T1000 (cell line): Measurements from ENCODE around the gene PLXNB1.
"Not testable (repeated sequence)": the region's sequence is repeated elsewhere in the genome, so short reads cannot be mapped to it uniquely, and the experiment has no call there.

Source experiments
- DNase-seq: peaks from one replicate; lab custom pipeline; 2025; ENCODE audit warnings: mixed read lengths; lab: John Stamatoyannopoulos, UW

PLXNB1 gene

DNA sequence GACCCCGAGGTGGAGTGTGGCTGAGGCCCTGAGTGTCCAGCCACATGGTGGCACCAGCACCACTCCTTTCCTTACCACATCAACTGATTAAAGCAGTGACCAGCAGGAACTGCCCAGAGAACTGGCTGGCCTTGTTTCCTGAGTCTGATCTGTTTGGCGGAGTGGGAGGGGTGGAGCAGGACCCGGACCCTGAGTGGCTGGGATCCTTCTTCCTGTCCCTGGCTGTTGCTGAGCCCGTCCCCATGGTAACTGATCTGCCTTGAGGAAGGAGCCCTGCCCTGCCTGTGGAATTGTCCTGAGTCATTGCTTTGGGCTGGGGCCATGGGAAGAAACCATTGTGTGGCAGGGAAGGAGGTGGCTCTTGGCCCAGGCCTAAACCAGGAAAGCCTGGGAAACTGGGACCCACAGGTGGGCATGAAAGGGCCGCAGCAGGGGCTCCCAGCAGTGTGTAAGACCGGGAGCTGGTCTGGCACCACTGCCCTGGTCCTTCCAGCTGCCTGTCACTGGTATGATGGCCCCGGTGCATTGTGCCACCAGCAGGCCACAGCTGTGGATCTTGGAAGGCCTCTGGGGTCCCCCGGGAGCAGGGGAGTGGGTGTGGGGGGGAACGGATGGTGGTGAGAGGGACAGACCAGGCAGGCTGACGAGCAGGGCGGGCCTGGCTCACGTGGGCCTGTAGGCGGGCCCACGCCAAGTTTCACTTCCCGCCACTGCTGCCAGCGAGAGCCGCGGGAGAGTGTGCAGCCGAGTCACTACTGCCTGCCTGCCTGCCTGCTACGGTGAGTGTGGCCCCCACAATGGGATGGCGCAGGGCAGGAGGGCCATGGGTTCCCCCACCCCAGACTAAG is 35.9 kb upstream of the PLXNB1 start:
- DNase-seq, result peak; percentile 96

DNA sequence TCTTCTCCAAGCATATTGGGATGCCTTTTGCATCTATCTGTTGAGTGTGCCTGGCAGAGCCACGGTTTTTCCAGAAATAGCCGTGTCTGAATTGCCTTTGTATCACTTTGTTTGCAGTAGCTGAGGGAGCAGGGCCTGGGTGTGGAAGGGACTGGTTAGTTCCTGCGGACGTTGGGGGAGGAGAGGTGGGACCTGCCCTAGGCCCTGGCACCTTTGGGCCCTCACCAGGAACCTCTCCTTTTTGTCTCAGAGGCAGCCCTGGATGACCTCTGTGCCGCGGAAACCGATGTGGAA is 35.3 kb upstream of the PLXNB1 start:
- DNase-seq, result no peak

DNA sequence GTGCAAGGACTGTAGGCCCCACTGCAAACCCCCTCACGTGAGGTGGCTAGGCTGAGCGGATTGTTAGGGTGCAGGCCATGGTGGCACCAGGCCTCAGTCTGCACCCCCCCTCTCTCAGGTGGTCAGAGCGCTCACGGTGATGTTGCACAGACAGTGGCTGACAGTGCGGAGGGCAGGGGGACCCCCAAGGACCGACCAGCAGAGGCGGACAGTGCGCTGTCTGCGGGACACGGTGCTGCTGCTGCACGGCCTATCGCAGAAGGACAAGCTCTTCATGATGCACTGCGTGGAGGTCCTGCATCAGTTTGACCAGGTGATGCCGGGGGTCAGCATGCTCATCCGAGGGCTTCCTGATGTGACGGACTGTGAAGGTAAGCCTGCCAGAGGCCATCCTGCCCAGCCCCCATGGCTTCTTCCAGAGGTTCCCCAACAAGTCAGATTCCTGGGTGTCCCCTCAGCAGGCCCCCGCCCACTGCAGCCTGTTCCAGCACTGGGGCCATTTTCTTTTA is 34.9 kb upstream of the PLXNB1 start:
- no peak for DNase-seq

- no peak for DNase-seq
Measured at GRCh38 chr3:48463703-48464102, 33.8 kb upstream of the PLXNB1 start.

GRCh38 chr3:48461767-48462166 is 31.9 kb upstream of the PLXNB1 start:
- DNase-seq, result not testable (repeated sequence)

- DNase-seq, result no peak
Measured at GRCh38 chr3:48460517-48460902, 30.6 kb upstream of the PLXNB1 start.

DNA sequence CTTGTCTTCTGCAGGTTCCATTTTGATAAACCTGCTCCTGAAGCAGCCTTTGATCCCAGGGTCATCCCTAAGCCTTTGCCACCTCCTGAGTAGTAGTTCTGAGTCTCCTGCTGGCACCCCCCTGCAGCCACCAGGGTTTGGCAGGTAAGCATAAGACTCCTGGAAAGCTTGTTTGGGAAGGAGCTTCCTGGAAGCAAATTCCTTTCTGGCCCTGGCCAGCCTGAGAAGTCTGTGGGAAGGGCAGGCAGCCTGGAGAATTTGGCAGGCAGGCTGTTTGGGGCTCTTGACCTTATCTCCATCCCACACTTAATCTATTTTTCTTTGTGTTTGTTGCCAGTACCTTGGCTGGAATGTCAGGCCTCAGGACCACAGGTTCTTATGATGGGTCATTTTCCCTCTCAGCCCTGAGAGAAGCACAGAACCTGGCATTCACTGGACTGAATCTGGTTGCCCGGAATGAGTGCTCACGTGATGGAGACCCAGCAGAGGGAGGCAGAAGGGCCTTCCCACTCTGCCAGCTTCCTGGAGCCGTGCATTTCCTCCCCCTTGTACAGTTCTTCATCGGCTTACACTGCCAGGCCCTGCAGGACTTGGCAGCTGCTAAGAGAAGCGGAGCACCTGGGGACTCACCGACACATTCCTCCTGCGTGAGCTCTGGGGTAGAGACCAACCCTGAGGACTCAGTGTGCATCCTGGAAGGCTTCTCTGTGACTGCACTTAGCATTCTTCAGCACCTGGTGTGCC is 30.1 kb upstream of the PLXNB1 start:
- no peak for DNase-seq

- no peak for DNase-seq
Measured at GRCh38 chr3:48459331-48459730, 29.4 kb upstream of the PLXNB1 start.

DNA sequence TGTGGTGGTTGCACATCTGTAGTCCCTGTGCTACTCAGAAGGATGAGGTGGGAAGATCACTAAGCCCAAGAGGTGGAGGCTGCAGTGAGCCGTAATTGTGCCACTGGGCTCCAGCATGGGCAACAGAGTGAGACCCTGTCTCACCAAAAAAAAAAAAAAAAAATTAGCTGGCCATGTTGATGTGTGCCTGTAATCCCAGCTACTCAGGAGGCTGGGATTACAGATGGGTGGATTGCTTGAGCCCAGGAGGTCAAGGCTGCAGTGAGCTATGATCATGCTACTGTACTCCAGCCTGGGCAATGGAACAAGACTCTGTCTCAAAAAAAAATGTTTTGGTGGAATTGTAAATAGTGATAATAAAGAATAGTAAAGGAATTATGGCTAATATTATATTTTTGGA is 26.6 kb upstream of the PLXNB1 start:
- no peak for DNase-seq

DNA sequence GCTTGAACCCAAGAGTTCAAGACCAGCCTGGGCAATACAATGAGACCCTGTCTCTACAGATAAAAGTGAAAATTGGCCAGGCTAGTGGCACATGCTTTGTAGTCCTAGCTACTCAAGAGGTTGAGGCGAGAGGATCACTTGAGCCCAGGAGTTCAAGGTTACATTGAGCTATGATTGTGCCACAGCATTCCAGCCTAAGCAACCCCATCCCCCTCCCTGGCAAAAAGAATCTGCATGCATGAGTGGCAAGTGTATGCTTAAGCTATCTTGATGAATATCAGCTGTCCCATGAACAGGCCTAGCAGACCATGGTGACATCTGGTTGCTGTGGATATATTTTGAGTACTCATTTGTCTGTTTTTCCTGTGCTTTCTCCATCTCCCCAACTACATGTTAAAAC is 21.4 kb upstream of the PLXNB1 start:
- DNase-seq, result no peak

GRCh38 chr3:48446425-48447193 is 16.7 kb upstream of the PLXNB1 start, which contains the start of gene ATRIP:
Gene ATRIP (plus strand): TSS chr3:48446737. CDS start chr3:48446846, 109 bp downstream.
- DNase-seq, result peak; percentile 86

DNA sequence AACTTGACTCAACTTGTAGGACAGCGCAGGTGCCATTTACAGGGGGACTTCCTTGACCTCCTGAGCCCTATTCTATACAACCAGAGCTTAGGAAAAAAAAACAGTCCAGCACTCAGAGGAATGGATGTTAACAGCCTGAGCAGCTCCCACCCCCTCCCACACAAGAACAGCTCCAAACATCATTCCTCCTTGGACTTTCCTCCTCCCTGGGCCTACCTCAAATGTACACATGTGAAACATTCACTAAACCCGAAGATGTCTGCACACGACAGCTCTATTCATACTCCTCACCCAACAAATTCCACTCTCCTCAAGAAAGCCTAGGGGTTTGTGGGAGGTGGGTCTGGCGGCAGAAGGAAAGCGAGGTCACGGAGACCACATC is 16.1 kb upstream of the PLXNB1 start:
- no peak for DNase-seq

- DNase-seq, result no peak
Measured at GRCh38 chr3:48445277-48445882, 15.5 kb upstream of the PLXNB1 start.

DNA sequence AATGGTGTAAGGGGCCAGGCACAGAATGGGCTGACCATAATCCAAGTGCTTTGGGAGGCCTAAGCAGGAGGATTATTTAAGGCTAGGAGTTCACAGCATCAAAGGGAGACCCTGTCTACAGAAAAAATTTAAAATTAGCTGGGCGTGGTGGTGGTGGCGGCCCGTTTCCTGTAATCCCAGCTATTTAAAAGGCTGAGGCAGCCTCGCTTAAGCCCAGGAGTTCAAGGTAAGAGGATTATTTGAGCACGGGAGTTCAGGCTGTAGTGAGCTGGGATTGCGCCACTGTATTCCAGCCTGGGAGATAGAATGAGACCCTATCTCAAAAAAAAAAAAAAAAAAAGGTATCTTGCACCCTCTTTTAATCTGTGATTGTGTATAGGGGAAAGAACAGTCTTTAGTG is 12.1 kb upstream of the PLXNB1 start:
- DNase-seq, result no peak

DNA sequence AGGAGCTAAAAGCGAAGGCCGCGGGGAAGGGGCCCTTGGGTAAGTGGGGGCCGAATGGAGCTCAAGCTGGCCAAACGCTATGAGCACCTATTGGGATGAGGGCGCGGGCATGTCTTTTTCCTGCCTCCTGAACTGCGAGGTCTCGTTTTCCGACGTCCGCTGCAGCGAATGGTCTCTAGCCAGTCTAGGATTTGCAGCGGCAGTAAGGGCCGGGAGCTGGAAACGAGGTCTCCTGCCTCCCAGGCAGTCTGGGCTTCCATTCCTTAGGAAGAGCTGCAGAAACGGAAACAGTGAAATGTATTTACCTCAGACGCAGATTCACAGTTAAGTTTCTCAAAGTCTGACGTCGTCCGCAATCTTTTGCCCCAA is 10.7 kb upstream of the PLXNB1 start:
- DNase-seq, result no peak

GRCh38 chr3:48439820-48440589 is 10.1 kb upstream of the PLXNB1 start, which contains the start of the genes CCDC51 and TMA7:
Gene CCDC51 (minus strand): TSS chr3:48440119. CDS start chr3:48435128, 4,991 bp downstream.
Gene TMA7 (plus strand): TSS chr3:48440257. CDS start chr3:48440297, 40 bp downstream.
- DNase-seq, result peak; percentile 94

DNA sequence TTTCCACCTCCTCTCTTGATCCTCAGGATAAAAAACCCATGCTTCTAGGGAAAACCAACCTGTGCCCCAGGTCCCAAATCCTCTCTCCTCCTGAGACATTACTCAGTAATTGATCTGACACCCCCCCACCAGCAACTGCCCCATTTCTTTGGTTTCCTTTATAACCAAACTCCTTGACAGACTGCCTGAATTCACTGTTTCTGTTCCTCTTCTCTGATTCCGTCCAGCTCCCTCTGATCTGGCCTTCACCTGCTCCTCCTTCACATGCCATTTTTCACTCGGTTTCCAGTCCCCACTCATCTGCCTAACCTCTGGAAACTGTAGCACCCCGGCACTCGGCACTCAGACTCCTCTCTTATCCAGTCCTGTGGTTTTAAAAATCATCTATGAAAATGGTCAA is 7.9 kb upstream of the PLXNB1 start:
- DNase-seq, result no peak

- no peak for DNase-seq
Measured at GRCh38 chr3:48436855-48437254, 7.0 kb upstream of the PLXNB1 start.

DNA sequence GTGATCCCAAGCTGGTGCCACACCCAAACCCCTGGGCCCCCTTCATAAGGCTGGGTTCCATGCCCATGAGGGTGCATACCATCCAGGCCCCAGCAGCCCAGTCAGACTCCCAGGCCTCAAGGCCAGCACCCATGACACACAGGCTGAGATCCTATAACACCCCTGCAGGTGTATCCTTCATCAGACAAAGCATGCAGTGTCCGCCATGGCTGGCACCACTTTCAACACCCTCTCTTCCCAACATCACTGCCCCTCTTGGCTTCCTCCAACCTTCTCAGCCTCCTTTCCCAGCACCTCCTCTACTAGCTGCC is 6.5 kb upstream of the PLXNB1 start:
- no peak for DNase-seq

- peak; percentile 65 for DNase-seq
Measured at GRCh38 chr3:48435774-48436476, 6.0 kb upstream of the PLXNB1 start.

DNA sequence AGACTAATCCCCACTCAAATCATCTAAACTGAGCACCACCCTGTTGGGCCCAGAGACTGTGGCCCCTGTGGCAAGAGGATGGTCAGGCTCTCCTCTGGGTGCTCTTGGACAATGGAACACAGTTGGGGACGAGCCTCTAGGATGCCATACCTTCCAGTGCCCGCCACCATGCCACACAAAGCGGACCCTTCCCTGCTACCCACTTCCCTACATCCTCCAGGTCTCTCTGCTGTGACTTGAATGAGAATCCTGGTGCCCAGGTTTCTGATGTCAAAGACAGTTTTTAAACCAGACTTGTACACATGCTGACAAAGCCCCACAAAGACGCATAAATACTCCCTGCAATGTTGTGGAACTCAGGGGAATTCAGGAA is 5.3 kb upstream of the PLXNB1 start:
- DNase-seq, result no peak
